Vagina (tissue), 2 donors: Measurements from ENCODE around the gene CADPS.

Source experiments
- CTCF ChIP-seq, 3 experiments: fragments of 450-650 bp in 2 of 3; fragments of 200-600 bp in 1 of 3; sonication (generic) in 1 of 3; IDR thresholded peaks; one replicate each; pipeline ENCODE4 v1.5.1; 2017 to 2019; ENCODE audit warnings: antibody characterized with exemption in 3 of 3, mild to moderate bottlenecking in 2 of 3, moderate library complexity in 2 of 3
- POLR2A ChIP-seq, 2 donors: fragments of 450-650 bp; IDR thresholded peaks; one replicate each; pipeline ENCODE4 v1.6.1; 2017; ENCODE audit warnings: antibody characterized with exemption in 2 of 2, mild to moderate bottlenecking in 2 of 2, moderate library complexity in 2 of 2

GRCh38 chr3:62757045-62757444 is 118.2 kb downstream of the CADPS start:
- TF ChIP-seq CTCF (IDR thresholded peaks at IDR 0.05) (no peak), POLR2A (IDR thresholded peaks at IDR 0.05) (no peak)
